NCI-H1048 (cell line): Measurements from ENCODE around the gene DENND11.

ENCODE experiments used
- DNase-seq: peaks from one replicate; lab custom pipeline; 2025; lab: John Stamatoyannopoulos, UW

DENND11 gene

DNA sequence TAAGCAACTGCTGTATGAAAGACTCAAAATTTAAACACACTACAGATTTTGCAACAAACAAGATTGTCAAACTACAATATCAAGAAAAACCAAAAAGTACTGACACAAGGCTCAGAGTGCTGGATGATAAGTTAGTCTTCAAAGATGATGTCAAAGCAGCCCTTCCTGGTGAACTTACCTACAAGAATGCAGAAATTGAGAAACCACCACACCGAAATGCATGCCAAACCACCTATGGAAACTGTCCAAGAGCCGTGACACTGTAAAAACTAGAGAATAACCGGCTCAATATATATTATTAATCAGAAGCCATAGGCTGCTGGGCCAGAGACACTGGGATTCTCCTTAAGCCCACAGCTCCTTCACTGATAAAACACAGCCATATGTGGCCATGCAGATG lies 25.3 kb downstream of the DENND11 start:
- DNase-seq: no peak

DNA sequence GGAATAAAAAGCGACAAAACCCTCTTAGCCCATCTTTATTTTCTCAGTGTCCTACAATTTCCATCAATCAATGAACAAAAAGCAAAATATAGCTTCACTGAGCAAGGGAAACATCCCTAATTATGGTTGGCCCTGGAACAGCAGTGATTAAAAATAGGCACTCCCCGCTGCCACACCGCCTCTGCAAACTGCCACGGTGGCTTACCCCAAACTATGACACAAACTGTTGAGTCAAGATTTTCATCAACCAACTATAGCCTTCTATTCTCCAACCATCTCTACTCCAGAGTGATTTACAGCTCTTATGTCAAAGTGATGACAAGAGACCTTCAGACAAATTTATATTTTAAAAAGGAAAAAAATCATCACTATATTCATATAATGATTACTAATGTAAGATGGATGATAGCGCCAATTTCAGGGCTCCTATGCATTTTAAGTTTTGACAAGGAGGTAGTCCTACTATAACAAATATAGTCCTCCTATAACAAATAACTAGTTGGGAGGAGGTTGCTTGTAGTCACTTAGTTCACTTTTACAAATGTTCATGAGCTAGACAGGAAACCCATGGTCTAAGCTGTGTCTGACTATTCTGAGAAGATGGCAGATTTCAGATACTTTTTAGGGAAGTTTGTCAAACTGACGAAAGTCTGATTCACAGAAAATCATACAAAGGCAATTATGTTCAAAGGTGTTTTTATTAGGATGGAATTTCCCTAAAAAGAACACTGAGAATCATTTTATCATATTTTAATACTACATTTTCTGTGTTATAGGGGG lies 26.3 kb downstream of the DENND11 start:
- DNase-seq: no peak

DNA sequence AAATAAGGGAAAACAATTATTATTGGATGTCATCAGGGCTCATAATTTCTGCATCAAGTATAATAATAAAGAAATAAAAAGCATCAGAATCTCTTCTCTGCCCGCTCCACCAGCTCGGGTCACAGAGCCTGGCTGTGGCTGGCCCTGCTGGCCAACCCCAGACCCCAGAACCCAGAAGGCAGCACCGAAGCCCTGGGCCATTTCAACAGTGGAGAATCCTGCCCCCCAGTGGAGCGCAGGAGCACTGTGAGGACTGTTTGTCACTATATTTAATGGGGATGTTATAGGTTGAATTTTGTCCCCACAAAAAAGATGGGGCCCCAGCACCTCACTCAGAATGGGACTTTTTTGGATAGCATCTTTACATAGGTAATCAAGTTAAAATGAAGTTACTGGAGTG lies 27.3 kb downstream of the DENND11 start:
- DNase-seq: no peak

DNA sequence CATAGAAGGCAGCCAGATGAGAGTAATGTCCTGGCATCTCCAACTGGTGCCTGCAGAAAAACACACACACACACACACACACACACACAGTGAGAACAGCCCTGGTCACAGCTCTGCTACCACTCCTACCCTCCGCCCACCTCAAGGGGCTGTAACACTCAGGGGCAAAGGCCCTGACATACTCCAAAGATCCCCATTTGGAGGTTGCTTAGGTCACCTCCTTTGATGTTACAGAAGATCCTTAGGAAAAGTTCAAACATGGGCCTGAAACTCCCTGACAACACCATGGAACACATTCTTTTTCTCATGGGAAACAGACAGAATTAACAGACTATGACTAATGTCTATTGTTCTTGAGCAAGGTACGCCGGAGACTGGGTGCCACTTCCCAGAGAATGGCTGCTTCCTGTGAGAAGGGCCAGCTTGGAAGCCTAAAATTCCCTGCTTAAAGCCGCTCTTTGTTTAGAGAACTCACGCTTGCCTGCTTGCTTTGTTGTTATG lies 27.7 kb downstream of the DENND11 start:
- DNase-seq: no peak

DNA sequence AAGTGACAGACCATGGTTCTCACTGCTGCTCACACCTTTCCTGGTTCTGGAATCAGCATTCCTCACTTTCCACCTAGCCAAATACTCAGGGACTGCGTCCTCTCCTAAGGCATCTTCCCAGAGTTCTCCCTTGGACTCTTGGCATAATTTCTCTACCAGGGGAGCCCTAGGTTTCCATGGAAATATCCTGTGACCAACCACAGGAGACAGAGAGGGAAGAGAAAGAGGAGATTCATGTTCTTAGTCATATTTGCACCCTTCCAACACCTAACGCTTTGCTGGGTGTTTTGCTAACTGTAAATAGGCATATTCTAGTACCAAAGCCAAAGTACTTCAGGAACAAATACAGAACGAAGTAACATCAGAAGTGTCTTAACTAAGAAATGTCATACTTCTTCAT lies 28.6 kb downstream of the DENND11 start:
- DNase-seq: no peak

DNA sequence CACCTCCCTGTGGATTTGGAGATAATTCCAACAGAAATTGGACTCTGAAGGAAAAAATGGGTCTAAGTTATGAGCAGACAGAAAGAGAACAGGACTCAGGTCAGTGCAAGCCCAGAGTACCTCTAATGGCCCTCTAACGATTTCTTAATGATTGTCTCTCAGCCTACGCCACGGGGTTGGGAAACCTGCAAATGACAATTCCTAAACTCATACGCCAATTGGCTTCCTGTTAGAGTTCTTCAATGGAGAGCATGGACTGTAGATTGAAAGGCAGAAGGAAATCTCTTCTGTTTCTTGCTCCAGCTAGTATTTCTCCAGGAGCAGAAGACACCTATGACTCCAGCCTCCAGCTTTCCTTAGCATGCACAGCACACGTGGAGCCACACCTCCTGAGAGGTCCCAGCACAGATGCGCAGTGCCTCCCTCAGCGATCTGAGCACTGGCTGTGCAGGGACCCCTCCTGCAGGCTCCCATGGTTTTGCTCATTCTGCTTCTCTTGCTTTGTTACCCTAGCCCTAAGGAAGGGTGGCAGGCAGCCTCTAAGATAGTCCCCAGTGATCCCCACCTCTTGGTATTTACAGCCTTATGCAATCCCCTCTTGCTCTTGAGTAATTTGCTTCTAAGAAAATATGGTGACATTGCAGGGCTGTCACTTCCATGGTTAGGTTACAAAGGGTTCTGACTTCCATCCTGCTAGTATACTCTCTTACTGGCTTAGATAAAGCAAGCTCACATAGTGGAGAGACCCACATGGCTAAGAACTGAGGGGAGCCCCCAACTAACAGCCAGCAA lies 30.1 kb downstream of the DENND11 start:
- DNase-seq: no peak

DNA sequence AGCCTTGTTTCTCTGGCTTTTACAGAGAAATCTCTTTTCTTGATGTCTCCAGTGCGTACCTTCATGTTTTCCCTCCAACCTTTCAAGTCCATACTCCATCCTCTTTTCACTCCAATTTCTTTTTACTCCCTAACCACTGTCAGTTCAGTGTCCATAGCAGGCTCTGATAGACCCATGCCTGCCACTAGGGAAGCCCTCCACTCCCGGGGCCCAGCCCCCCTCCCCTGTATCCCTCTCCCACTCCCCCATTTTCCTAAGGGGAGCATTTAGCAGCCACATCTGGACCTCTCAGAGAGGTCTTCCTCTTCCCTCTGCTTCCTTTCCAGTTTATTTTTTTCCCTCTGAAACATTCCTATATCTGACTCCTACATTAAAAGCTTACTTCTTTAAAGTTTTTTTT lies 33.1 kb downstream of the DENND11 start:
- no peak for DNase-seq

DNA sequence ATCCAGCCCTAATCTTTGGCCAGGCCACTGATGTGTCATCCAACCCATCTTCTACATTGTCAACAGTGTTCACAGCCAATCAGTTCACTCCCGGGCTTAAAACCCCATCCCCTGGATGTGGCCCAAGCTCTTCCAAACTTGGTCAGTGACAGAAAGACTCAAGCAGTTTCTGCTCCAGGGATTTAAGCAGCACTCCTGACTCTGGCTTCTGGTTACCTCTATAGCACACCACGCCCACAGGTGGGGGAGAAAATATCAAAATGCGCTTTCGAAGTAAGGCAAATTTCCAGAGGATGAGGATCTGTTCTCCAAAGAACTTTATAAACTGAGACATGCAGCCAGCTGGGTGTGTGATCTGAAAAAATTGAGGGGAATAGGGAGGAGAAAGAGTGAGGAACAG lies 35.9 kb downstream of the DENND11 start:
- DNase-seq: no peak

DNA sequence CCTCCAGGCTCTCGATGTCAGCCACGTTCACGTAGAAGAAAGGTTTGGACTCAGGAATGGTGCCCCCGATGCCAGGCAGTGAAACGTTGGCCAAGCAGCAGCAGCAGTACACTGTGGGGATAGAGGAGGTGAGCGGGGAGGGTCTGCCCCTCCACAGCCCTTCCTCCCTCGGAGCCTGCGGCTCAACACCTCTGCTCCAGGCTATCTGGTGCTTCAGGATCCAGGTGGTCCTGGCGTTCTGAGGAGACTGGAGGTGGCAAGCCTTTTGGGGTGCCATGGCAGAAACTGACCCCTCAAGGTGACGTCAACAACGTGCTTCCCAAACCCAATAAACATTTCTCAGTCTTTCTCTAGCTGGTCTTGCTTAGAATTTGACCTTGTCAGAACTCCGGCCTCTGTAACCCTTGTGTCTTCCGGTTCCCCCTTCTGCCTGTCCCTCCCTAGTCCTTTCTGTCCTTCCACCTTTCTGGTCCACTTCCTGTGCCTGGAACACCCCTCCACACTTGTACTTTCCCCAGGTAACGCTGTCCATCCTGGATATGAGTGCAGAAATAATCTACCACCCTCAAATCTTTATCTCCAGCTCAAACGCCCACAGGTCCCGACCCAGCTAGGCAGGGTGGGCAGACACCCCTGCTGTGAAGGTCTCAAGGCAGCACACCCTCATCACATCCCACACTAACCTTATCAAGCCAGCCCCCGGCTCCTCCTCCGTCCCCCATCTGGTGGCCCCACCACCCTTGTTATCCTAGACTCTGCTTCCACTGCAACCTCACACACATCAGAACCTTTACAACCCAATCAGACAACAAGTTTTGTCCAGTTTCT lies 36.5 kb downstream of the DENND11 start:
- no peak for DNase-seq

DNA sequence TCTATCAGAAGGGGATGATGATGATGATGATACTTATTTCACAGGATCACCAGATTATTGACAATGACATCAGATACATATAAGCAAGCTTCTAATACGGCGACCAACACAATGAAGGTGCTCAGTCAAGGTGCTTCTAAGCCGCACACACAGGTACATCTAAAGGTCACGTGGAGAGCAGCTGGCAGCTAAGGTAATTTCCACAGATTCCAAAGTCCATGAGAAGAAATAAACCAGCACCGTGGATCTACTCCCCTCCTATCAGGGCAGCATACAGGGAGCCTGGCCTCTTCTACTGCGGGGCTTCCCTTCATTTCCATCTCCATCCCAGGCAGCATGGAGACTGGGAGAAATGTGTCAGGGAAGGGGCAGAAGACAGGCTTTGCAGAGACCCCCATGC lies 37.5 kb downstream of the DENND11 start:
- no peak for DNase-seq

DNA sequence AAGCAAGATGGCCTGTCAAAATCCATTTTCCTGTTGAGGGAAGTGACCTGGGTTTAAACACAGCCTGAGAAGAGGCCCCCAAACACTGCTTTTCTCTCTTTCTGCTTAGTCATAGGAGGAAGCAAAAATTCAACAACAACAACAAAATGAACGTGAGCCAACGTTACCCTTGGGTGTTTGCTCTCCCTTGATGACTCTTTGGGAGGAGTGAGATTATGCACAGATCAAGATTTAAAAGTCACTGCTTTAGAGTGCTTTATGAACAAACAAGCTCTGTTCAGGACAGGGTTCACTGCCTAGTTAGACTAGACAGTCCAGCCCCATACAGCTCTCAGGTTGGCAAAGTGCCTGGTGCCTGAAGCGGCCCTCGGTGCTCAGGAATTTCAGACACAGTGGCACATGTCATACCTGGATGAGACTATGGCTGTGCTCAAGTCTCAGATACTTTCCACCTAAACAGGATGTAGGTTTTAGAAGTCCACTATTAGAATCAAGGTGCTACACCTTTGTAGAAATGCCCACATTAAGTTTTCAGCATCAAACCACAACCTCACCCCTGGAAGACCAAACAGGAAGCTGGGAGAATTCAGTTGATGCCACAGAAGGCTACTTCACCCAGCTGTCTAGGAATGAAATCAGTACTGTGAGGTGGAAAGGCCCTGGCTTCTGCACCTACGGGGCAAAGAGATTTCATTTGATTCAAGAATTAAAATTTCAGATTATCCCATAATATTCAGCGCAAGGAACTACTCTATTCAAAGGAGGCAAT lies 38.7 kb downstream of the DENND11 start:
- DNase-seq: peak; percentile 40

DNA sequence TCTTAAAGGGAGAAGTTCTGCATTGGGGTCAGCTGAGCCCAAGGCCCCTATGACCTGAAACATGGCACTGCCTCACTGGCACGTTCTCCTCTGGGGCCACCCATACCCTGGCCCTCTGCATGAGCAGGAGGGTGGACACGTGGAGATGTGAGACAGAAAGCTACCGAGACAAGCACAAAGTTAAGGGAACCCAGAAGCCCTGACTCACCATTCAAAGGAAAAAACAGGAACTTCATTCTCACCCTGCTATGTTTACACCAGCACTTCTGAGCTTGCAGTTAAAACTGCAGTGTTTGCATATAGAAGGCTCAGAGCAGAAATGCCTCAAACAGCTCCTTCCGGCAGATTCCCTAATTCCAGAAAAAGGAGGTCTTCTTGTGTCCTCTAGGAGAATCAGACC lies 41.7 kb downstream of the DENND11 start:
- DNase-seq: no peak

DNA sequence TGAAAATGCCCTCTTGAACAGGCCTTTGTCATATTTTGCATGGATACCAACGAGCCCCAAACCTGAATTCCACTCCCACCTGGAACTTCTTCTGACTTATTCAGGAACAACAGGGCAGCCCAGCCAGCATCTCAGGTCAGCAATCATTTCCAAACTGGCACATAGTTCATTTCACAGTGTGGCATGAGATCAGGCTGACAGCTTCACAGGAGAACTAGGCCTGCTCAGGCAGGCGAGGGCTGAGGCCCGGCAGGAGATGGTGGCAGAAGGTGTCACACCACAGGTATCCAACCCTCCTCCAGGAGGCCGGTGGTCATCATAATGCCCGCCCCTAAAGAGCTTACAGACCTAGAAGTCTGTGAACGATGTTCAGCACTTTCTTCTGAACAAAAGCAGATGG lies 42.5 kb downstream of the DENND11 start:
- no peak for DNase-seq

DNA sequence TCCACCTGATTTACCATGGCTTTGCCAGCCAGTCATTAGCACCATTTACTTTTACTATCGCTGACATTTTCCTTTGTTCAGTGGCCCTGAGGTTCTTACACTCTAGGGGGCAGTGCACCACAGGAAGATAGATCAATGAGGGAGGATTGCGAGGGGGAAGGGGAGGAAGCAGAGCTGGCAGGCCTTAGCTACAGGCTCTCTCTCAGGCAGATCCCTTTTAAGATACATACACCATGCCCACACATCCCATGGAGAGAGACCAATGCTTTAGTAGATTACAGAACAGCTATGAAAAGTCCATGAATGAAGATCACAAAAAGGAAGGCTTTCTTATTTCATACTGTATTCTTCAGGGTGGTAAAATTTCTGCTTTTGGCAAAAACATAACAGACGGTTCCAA lies 47.4 kb downstream of the DENND11 start:
- no peak for DNase-seq

DNA sequence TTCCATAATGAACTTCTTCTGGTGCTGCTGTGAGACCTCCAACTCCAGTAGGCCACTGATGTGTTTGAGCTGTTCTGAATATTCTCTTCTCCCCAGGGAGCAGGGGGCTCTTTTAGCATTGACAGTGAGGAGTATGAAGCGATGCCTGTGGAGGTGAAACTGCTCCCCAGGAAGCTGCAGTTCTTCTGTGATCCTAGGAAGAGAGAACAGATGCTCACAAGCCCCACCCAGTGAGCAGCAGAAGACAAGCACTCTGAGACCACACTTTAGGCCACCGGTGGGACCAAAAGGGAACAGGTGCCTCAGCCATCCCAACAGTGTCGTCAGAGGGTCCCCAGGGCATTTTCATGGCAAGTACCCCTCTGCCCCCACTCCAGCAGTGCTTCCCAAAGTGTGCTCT lies 49.3 kb downstream of the DENND11 start:
- no peak for DNase-seq
